NOMO-1 treated with dmso at 0.1 percent for 144 hours (cell line): ENCODE measurements around the gene FOLR2.
A peak's percentile ranks its signal among the peaks of the same experiment; 100 is the strongest.

Source experiments
- DNase-seq: peaks from one replicate; lab custom pipeline; 2025; ENCODE audit not compliant: unreplicated experiment; lab: John Stamatoyannopoulos, UW

Gene FOLR2

DNA sequence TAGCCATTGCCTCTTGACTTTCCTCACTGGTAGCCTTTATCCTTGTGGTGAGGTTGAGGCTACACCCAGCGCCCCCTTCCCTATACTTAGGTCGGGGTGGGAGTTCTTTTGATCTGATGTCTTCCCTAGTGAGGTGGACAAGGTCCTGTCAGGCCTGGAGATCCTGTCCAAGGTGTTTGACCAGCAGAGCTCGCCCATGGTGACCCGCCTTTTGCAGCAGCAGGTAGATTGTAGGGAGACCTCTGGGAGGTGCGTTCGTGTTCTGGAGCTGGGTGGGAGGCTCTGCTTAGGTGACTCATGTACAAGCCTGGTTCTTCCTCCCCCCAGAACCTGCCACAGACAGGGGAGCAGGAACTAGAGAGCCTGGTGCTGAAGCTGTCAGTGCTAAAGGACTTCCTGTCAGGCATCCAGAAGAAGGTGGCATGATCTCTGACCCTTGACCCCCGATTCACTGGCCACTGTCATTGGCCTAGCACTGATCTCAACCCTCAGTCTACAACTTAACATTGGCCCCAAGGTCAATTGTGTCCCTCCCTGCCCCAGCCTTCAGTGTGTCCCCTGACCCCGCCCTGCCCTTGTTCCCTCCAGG lies 12.8 kb downstream of the FOLR2 start:
- DNase-seq, result no peak

GRCh38 chr11:72229925-72230763 lies 13.6 kb downstream of the FOLR2 start:
- no peak for DNase-seq

DNA sequence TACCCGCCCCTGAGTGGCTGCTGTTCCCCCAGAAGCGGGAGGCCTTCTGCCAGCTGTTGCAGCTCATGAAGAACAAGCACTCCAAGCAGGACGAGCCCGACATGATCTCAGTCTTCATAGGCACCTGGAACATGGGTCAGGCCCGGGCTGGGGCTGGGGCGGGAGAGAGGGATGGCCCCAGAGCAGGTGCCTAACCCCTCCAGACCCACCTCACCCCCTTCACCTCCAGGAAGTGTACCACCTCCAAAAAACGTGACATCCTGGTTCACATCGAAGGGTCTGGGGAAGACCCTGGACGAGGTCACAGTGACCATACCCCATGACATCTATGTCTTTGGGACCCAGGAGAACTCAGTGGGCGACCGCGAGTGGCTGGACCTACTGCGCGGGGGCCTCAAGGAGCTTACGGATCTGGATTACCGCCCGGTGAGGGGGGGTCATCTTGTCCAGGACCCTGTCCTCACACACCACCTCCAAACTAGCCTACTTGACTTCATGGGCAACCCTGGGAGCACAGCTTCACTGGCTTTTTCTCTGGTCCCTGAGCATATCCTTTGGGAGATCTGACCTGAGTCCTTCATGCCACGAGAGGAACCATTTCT lies 14.3 kb downstream of the FOLR2 start:
- DNase-seq, result no peak

DNA sequence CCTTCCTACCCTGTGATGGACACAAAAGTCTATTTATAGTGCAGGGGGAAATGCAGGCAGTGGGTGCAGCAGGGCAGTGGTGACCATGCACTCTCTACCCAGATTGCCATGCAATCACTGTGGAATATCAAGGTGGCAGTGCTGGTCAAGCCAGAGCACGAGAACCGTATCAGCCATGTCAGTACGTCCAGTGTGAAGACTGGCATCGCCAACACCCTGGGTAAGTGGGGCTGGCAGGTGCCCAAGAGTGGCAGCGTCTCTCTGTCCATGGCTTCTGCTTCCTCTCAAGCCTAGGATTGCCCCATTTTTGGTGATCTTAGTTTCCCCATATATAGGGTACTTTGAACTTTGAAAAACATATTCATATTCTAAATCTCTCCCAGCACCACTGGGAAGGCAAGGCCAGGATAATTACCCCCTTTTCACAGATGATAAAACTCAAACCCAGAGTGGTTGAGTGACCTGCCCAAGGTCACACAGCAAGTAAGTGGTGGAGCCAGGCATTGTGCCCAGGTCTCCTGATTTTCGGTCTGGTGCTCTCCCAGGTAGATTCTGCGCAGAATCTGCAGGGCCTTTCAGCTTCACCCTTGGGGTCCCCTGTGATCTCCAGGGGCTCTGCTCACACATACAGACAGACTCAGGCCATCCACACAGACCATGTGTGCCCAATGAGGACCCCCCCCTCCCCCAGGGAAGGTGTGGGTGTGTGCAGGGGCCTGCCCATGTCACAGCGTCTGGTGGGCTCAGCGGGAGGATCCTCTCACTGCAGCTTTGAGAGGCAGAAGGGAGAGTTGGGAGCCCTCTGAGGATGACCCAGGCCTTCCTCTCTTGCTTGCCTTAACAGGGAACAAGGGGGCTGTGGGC lies 15.0 kb downstream of the FOLR2 start:
- no peak for DNase-seq

- no peak for DNase-seq
Observed at GRCh38 chr11:72232260-72233055, 15.9 kb downstream of the FOLR2 start.

DNA sequence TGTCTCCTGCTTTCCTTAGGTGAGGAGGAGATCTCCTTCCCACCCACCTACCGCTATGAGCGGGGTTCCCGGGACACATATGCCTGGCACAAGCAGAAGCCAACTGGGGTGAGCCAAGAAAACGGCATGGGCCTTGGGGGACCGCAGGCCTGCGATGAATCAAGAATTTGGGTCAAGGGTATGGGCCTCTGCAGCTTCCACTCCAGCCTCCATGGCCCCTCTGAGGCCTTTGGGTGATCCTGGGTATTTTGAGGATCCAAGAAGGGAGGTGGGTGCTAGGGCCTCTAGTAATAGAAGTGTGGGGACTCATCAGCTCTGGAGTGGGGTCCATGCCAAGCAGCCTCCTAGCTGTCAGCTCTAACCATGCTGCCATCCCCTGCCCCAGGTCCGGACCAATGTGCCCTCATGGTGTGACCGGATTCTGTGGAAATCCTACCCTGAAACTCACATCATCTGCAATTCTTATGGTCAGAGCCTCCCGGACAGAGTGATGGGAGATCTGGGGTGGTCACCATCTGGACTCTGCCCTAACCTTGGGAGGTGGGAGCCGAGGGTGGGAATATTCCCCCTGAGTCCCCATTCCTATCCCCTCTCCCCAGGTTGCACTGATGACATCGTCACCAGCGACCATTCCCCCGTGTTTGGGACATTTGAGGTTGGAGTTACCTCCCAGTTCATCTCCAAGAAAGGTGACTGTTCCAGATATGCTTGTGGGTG lies 16.6 kb downstream of the FOLR2 start:
- DNase-seq, result no peak

DNA sequence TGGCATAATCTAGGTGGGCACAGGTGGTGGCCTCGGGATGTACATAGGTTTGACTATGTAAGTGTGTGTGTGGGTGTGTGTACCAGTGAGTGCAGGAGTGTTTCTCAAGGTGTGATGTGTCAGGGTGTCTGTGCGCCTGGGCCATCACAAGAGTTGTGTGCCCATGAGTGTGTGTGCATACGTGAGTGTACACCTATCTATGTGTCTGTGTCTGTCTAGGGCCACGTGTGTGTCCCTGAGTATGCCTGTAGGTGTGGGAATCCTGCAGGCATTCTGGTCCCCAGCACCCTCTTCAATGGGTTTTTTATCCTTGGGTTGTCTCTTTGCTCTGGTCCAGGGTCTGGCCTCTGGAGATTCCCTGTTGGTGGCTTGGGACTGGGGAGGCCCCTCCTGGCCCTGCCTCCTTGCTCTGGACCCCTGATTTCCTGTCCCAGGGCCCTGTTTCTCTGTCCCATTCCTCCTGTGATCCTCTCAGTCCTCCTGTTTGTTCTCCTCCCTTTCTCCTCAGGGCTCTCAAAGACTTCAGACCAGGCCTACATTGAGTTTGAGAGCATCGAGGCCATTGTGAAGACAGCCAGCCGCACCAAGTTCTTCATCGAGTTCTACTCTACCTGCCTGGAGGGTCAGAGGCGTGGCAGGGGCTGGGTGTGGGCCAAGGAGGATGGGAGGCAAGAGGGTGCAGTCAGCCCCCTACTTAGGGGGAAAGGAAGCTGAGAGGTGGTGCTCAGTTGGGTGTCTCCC lies 17.3 kb downstream of the FOLR2 start:
- DNase-seq, result no peak

GRCh38 chr11:72234514-72234830 lies 17.9 kb downstream of the FOLR2 start:
- DNase-seq, result no peak

- no peak for DNase-seq
Observed at GRCh38 chr11:72234920-72235319, 18.3 kb downstream of the FOLR2 start.

- no peak for DNase-seq
Observed at GRCh38 chr11:72235351-72236057, 18.9 kb downstream of the FOLR2 start.

DNA sequence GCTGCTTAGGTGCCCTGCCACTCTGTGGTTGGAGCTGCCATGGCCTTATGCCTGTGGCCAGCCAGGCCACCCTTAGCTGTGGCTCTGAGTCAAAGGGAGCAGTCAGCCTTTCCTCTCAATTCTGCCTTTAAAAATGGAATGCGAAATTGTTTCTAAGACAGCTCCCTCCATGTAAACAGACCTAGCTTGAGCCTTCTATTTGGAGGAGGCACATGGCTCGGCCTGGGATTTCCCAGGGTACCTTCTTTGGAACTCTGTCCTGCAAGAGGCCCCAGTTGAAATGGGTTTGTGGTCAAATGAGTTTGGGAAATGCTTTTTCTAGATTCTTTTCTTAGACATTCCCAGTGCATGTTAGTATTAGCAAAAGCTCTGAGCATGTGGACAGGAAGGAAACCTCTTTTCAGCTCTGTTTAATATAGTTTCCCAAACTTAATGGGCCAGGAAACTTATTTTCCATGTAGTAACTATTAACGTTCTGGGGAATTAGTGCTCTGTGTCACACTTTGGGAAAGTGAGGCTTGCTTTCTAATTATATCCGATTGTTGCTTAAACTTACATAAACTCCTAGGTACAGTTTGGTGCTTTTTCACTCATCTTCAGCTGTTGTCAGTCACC lies 19.6 kb downstream of the FOLR2 start:
- DNase-seq, result no peak

DNA sequence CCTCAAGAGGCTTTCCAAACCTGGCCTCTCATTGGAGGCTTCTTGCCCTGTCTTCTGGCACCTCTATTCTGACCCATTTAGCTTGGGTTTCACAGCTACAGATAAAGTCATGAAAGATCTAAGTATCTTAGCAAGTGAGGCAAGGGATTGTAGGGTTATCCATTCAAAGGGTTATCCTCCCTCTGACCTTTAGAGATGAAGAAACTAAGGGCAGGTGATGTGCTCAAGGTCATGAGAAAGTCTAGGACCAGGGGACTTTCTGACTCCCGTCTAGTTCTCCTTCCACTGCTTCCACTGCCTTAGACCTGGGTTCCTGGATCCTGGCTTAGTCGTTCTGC lies 20.1 kb downstream of the FOLR2 start:
- no peak for DNase-seq

- DNase-seq, result no peak
Observed at GRCh38 chr11:72237112-72237931, 20.7 kb downstream of the FOLR2 start.

GRCh38 chr11:72238040-72238450 lies 21.5 kb downstream of the FOLR2 start:
- DNase-seq, result peak; percentile 25

GRCh38 chr11:72238492-72239312 lies 22.1 kb downstream of the FOLR2 start:
- no peak for DNase-seq

DNA sequence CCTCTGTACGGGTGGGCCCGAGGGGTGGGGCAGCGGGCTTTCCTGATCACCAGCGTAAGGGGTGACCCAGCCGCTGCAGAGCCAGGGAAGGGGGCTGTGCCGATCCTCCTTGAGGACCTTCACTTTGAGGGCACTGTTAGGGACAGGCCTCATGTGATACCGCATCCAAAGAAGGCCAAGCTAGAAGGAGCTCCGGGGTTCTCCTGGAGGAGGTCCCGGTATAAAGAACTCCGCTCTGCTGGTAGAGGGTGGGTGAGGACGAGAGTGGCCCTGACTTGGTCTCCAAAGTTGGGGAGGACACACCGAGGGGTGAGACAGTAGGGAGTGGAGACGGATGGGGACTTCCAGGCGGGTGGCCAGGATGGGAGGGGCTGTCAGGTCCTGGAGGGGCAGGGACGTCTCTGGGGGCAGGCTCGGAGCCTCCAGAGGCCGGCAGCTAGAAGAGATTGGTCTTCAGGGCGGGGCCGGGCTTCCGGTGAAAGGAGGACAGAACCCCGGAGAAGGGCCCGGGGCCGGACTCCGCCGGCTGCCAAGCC lies 22.8 kb downstream of the FOLR2 start:
- DNase-seq, result peak; percentile 22
